NCI-H345 treated with DMSO at 0.1 percent for 48 hours (cell line): ENCODE measurements around the gene SHKBP1.

ENCODE experiments used
- DNase-seq: peaks from one replicate; lab custom pipeline; 2025; ENCODE audit not compliant: unreplicated experiment; lab: John Stamatoyannopoulos, UW

Gene SHKBP1

GRCh38 chr19:40599331-40599901, 22.7 kb downstream of the SHKBP1 start:
- DNase-seq: no peak

GRCh38 chr19:40599902-40600569, 23.4 kb downstream of the SHKBP1 start:
- no peak for DNase-seq

GRCh38 chr19:40600570-40601133, 24.0 kb downstream of the SHKBP1 start:
- no peak for DNase-seq

- no peak for DNase-seq
These were observed 24.7 kb downstream of the SHKBP1 start, which contains the start of gene LTBP4 for GRCh38 chr19:40601134-40601974. Gene LTBP4 (plus strand): TSS chr19:40601369. CDS start chr19:40601388, 19 bp downstream.

GRCh38 chr19:40603071-40603388, 26.4 kb downstream of the SHKBP1 start:
- DNase-seq: no peak

GRCh38 chr19:40603389-40604170, 26.9 kb downstream of the SHKBP1 start:
- peak; percentile 100 for DNase-seq

- no peak for DNase-seq
These were observed 27.5 kb downstream of the SHKBP1 start for GRCh38 chr19:40604171-40604646.

- DNase-seq: no peak
These were observed 28.1 kb downstream of the SHKBP1 start for GRCh38 chr19:40604647-40605215.

GRCh38 chr19:40605216-40605971, 28.7 kb downstream of the SHKBP1 start:
- DNase-seq: peak; percentile 97

GRCh38 chr19:40607311-40608239, 30.9 kb downstream of the SHKBP1 start:
- DNase-seq: no peak

GRCh38 chr19:40608240-40608621, 31.6 kb downstream of the SHKBP1 start:
- DNase-seq: no peak

GRCh38 chr19:40608957-40609356, 32.3 kb downstream of the SHKBP1 start:
- DNase-seq: no peak

GRCh38 chr19:40609561-40610395, 33.1 kb downstream of the SHKBP1 start:
- peak; percentile 50 for DNase-seq

GRCh38 chr19:40610396-40611064, 33.9 kb downstream of the SHKBP1 start:
- no peak for DNase-seq

GRCh38 chr19:40611096-40611495, 34.4 kb downstream of the SHKBP1 start:
- DNase-seq: peak; percentile 44

- DNase-seq: no peak
These were observed 35.4 kb downstream of the SHKBP1 start for GRCh38 chr19:40611900-40612698.
